Measurements from ENCODE around the gene SCD5. TPM values are rescaled to one million over a fixed set of nuclear protein-coding genes. Genes with fewer than 3 reads are reported as not detected.

Gene SCD5
- total and polyA plus RNA-seq, 2 of the 8 experiments (the other 6 are each of a cell fraction or from before 2014, with no cell fraction given) = 0.92 to 1.2 TPM

GRCh38 chr4:82785611-82786400 lies 12.8 kb downstream of the SCD5 start (continued):
- TF ChIP-seq SAP30 (IDR thresholded peaks at IDR 0.05; ENCODE audit: insufficient read depth, insufficient replicate concordance, low read length) = no peak
- no peak for TF ChIP-seq EZH2 (IDR thresholded peaks at IDR 0.05; ENCODE audit: low read depth, low read length, severe bottlenecking)
- TF ChIP-seq JUN (IDR thresholded peaks at IDR 0.05; ENCODE audit: low read depth, low read length) = no peak
- no peak for TF ChIP-seq CHD1 (IDR thresholded peaks at IDR 0.05; ENCODE audit: low read depth, low read length)
- peak; percentile 99 for TF ChIP-seq TCF12 (IDR thresholded peaks at IDR 0.05; ENCODE audit: low read depth, low read length)
- peak; percentile 51 for TF ChIP-seq NANOG (IDR thresholded peaks at IDR 0.05; ENCODE audit: insufficient read depth, low read depth, low read length, poor library complexity, severe bottlenecking)
- TF ChIP-seq CTCF (IDR thresholded peaks at IDR 0.05; ENCODE audit: control extremely low read depth in 1 of 3, insufficient read depth in 1 of 3, low read depth in 1 of 3, low read length in 3 of 3) = no peak
- TF ChIP-seq RFX5 (IDR thresholded peaks at IDR 0.05; ENCODE audit: borderline replicate concordance, low read depth, low read length) = no peak
- no peak for TF ChIP-seq CTBP2 (IDR thresholded peaks at IDR 0.05; ENCODE audit: borderline replicate concordance, insufficient read depth, insufficient read length, low read length)
- TF ChIP-seq SP1 (IDR thresholded peaks at IDR 0.05; ENCODE audit: low read depth, low read length) = peak; percentile 71; the same call in 1 of the 2 replicates
- no peak for TF ChIP-seq E2F6 (IDR thresholded peaks at IDR 0.05)
- TF ChIP-seq ASH2L (IDR thresholded peaks at IDR 0.05; ENCODE audit: low read length) = no peak
